GM12878 (cell line): ENCODE results near the gene MAP3K10. TPM values are rescaled to one million over a fixed set of nuclear protein-coding genes. Genes with fewer than 3 reads are reported as not detected.

Source experiments
- ATAC-seq: fragments of 200-7000 bp; cut with Tn5 transposase; 3 replicates; pipeline ENCODE4 v1.9.1; 2020; ENCODE audit warnings: mild to moderate bottlenecking, moderate library complexity
- BruUV-seq: library from RNA; stranded (reverse); fragments of 400-500 nt; replicated peaks from 2 replicates; lab custom pipeline; 2021; lab: Mats Ljungman, UMichigan
- CTCF ChIA-PET: fragments of 300-600 bp; sonication (Branson Sonifier 250); formaldehyde crosslinking; extraction: SDS; loops from one replicate; lab custom pipeline; 2021; ENCODE audit warnings: inconsistent platforms; lab: Yijun Ruan, JAX
- POLR2A ChIA-PET: fragments of 350-600 bp; formaldehyde crosslinking; extraction: SDS; loops from one replicate; lab custom pipeline; 2021; ENCODE audit warnings: inconsistent platforms; lab: Charles Lee
- RAD21 ChIA-PET: fragments of 300-600 bp; sonication (Branson Sonifier 250); formaldehyde crosslinking; loops from one replicate; lab custom pipeline; 2023; ENCODE audit warnings: antibody characterized with exemption; ENCODE audit not compliant: unreplicated experiment; lab: Charles Lee
- SMC1A ChIA-PET: fragments of 300-600 bp; sonication (Branson Sonifier 250); formaldehyde crosslinking; loops from one replicate; lab custom pipeline; 2023; ENCODE audit not compliant: unreplicated experiment, uncharacterized antibody; lab: Charles Lee
- DNase-seq: peaks from one replicate; pipeline ENCODE4 v3.0.0-alpha.2; 2011; ENCODE audit warnings: low read depth, low spot score
- FAIRE-seq: peaks from 3 replicates; lab custom pipeline; 2011; peaks lifted over from hg19 to GRCh38; lab: Jason Lieb, UNC
- H2AFZ ChIP-seq: 2 replicates; pipeline ENCODE4 v1.6.0; 2011; ENCODE audit warnings: low read depth, low read length, control low read depth; ENCODE audit not compliant: control insufficient read depth
- H3K27ac ChIP-seq: 2 replicates; pipeline ENCODE4 v1.5.1; 2011; ENCODE audit warnings: control low read depth; ENCODE audit not compliant: control insufficient read depth, insufficient read depth
- H3K27me3 ChIP-seq, 2 experiments: replicated peaks in 1 of 2; 2 replicates each; pipeline versions ENCODE4 v1.6.0 to v1.6.1; 2011; ENCODE audit warnings: low read length in 1 of 2; ENCODE audit not compliant: control insufficient read depth in 2 of 2, insufficient read depth in 2 of 2
- H3K36me3 ChIP-seq, 2 experiments: 2 replicates each; pipeline ENCODE4 v1.5.1; 2011; ENCODE audit warnings: low read length in 1 of 2; ENCODE audit not compliant: control insufficient read depth in 2 of 2, insufficient read depth in 2 of 2
- H3K4me1 ChIP-seq: 2 replicates; pipeline ENCODE4 v1.6.1; 2011; ENCODE audit warnings: mild to moderate bottlenecking, low read length, moderate library complexity, mixed read lengths; ENCODE audit not compliant: control insufficient read depth, insufficient read depth
- H3K4me2 ChIP-seq: 2 replicates; pipeline ENCODE4 v1.6.0; 2011; ENCODE audit warnings: control low read depth; ENCODE audit not compliant: control insufficient read depth, insufficient read depth
- H3K4me3 ChIP-seq: fragments of 200-600 bp; sonication (generic); 2 replicates; pipeline ENCODE4 v1.5.1; 2016
- H3K79me2 ChIP-seq: 2 replicates; pipeline ENCODE4 v1.6.0; 2011; ENCODE audit warnings: low read length; ENCODE audit not compliant: control insufficient read depth, insufficient read depth
- H3K9ac ChIP-seq: 2 replicates; pipeline ENCODE4 v1.8.0; 2011; ENCODE audit warnings: low read length, control low read depth, mixed read lengths; ENCODE audit not compliant: control insufficient read depth, insufficient read depth
- H3K9me3 ChIP-seq: replicated peaks from 3 replicates; pipeline ENCODE4 v1.5.1; 2011; ENCODE audit warnings: mild to moderate bottlenecking, low read length; ENCODE audit not compliant: control insufficient read depth, insufficient read depth
- H4K20me1 ChIP-seq: 2 replicates; pipeline ENCODE4 v1.6.0; 2011; ENCODE audit not compliant: control insufficient read depth, insufficient read depth
- ESRRA ChIP-seq: IDR thresholded peaks from 2 replicates; pipeline ENCODE4 v1.6.1; 2012; ENCODE audit warnings: mild to moderate bottlenecking, low read length, improper control_type of control experiment
- EZH2 ChIP-seq: IDR thresholded peaks from 2 replicates; pipeline ENCODE4 v1.6.1; 2012; ENCODE audit warnings: low read depth, mild to moderate bottlenecking, control low read depth, inconsistent platforms, low read length, borderline replicate concordance; ENCODE audit not compliant: control insufficient read depth
- MEF2A ChIP-seq: IDR thresholded peaks from 2 replicates; pipeline ENCODE4 v1.6.1; 2011; ENCODE audit warnings: low read depth, mild to moderate bottlenecking, low read length, moderate library complexity; ENCODE audit not compliant: insufficient read depth
- POLR2A ChIP-seq: IDR thresholded peaks from 2 replicates; pipeline ENCODE4 v1.6.1; 2011; ENCODE audit warnings: low read depth, mild to moderate bottlenecking, low read length
- RB1 ChIP-seq: fragments of 450-650 bp; formaldehyde crosslinking; IDR thresholded peaks from 2 replicates; pipeline ENCODE4 v1.6.1; 2017; ENCODE audit warnings: mild to moderate bottlenecking, borderline replicate concordance
- SMAD5 ChIP-seq: IDR thresholded peaks from 2 replicates; pipeline ENCODE4 v1.6.1; 2016; ENCODE audit warnings: antibody characterized with exemption, low read depth
- WGBS: methylation state at CpG from one replicate; pipeline ENCODE4 v1.1.6; 2016; ENCODE audit warnings: low lambda C conversion rate; ENCODE audit not compliant: insufficient replicate concordance, insufficient coverage; ENCODE audit errors: missing lambda C conversion rate; 5-methylcytosine and 5-hydroxymethylcytosine counted together
- in situ Hi-C: fragments of 300-500 bp; cut with MboI; formaldehyde crosslinking; loops from 9 replicates; pipeline ENCODE4 v1.14.3; 2018; ENCODE audit warnings: mixed read lengths
- intact Hi-C: fragments of 100-400 bp; cut with micrococcal nuclease; formaldehyde crosslinking; loops from one replicate; pipeline ENCODE4 v1.14.2; 2022; ENCODE audit not compliant: unreplicated experiment
- polyA plus RNA-seq, 11 experiments: library from polyadenylated mRNA; depleted of rRNA in 4 of 11; unstranded in 6 of 11; stranded (reverse) in 5 of 11; fragments of >200 nt; fragmentation: Nextera tagmentation in 4 of 11; fragmentation: Illumina TruSeq in 1 of 11; extraction: Ambion mirVana in 4 of 11; extraction: Trizol in 1 of 11; gene quantifications; 1 replicate in 1 of 11; 2 replicates in 10 of 11; pipeline versions ENCODE4 v1.2.1 to v1.2.3, GENCODE V29; 2011 to 2016; ENCODE audit warnings: inconsistent platforms in 2 of 11, missing spikeins in 2 of 11, low read depth in 1 of 11
- total RNA-seq, 4 experiments: library from RNA; depleted of rRNA in 3 of 4; stranded (reverse); fragments of >200 nt in 3 of 4; fragmentation: Illumina TruSeq in 1 of 4; extraction: Trizol in 1 of 4; gene quantifications; 2 replicates each; pipeline versions ENCODE4 v1.2.1 to v1.2.3, GENCODE V29; 2013 to 2021
- TF ChIP-seq, protein P1 (sequence below): IDR thresholded peaks from 2 replicates; pipeline ENCODE4 v1.6.1; 2011; ENCODE audit warnings: mild to moderate bottlenecking, low read depth, low read length, moderate library complexity; ENCODE audit not compliant: insufficient replicate concordance

Gene MAP3K10
- total and polyA plus RNA-seq, 10 of the 15 experiments (the other 5 are each of a cell fraction or from before 2014, with no cell fraction given) = 0.11 to 16.6 (median 2.6) TPM

- WGBS = 67% methylated on average over 3 of the region's 12 CpGs
- no peak overlapping the region for H3K9ac ChIP-seq
- H3K27me3 ChIP-seq = no peaks in the 10 kb centered on the region; a peak in 1 of 4 replicates
- ATAC-seq (no peak), FAIRE-seq (no peak), DNase-seq (no peak)
- no peaks in the 10 kb centered on the region for H3K79me2 ChIP-seq
- no peak overlapping the region for H3K27ac ChIP-seq
- intact Hi-C loops = no loop called here
- H3K9me3 ChIP-seq = no peaks in the 10 kb centered on the region
- H2AFZ ChIP-seq = no peak overlapping the region
- no peak overlapping the region for H3K4me3 ChIP-seq
- ChIA-PET RAD21 (no interaction called here), CTCF (no interaction called here), SMC1A (no interaction called here), POLR2A (no interaction called here)
- no peaks in the 10 kb centered on the region for H3K4me1 ChIP-seq
- BruUV-seq = no TSS peak
- H3K36me3 ChIP-seq = peaks cover 10 to 24% of the 10 kb centered on the region in 2 experiments; a peak in 3 of 4 replicates
- in situ Hi-C loops = no loop called here
- TF ChIP-seq POLR2A = peak; percentile 39
- TF ChIP-seq, protein P1, sequence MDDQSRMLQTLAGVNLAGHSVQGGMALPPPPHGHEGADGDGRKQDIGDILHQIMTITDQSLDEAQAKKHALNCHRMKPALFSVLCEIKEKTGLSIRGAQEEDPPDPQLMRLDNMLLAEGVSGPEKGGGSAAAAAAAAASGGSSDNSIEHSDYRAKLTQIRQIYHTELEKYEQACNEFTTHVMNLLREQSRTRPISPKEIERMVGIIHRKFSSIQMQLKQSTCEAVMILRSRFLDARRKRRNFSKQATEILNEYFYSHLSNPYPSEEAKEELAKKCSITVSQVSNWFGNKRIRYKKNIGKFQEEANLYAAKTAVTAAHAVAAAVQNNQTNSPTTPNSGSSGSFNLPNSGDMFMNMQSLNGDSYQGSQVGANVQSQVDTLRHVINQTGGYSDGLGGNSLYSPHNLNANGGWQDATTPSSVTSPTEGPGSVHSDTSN = no peak
- H4K20me1 ChIP-seq = no peaks in the 10 kb centered on the region
- no peak overlapping the region for H3K4me2 ChIP-seq
These were observed 41.3 kb downstream of the MAP3K10 start for GRCh38 chr19:40232479-40232878.

DNA sequence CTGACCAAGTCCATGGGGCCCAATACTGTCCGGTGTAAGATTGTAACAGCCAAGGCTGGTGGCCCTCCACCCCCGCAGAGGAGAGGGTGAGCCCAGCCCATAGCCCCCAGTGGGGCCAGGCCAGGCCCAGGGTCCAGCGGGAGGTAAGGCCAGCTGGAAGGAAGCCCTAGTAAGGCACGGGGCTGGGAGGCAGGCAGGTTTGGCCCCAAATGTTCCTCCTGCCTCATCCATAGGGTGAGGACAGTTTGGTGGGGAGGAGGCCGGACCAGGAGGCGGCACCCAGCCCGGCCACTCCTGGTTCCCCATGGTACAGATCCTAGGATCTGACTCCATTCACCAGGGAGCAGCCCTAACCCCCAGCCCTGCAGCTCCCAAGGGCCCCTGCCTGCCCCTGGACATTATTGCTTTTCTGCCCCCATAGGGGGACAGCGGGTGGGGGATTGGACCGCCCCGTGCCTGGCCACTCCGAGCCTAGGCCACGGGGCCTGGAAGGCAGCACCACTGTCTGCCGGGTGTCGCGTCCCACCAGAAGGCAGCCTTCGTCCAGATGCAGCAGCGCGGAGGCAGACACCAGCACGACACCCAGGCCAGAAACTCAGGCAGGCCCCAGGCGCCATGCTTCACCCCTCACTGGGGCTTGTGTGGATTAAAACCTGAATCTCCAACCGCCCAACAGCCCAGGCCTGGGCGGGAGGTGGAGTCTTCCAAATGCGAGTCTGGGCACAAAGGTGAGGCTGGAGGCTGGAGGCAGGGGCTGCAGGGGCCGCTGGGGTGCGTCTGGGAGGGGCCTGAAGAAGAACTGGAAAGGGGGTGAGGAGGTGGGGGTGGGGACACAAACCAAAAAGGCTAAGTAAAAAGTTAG lies 42.0 kb downstream of the MAP3K10 start:
- FAIRE-seq (no peak), ATAC-seq (no peak), DNase-seq (no peak)
- 91% methylated on average over 25 of the region's 25 CpGs for WGBS
- Histone ChIP-seq H4K20me1 (no peaks in the 10 kb centered on the region), H3K9me3 (no peaks in the 10 kb centered on the region), H3K4me1 (no peaks in the 10 kb centered on the region), H3K27ac (no peak overlapping the region), H3K36me3 (peaks cover 10 to 29% of the 10 kb centered on the region in 2 experiments; a peak in 3 of 4 replicates), H3K4me2 (no peak overlapping the region), H3K79me2 (no peaks in the 10 kb centered on the region)
- SMC1A ChIA-PET = no interaction called here
- CTCF ChIA-PET = no interaction called here
- intact Hi-C loops = no loop called here
- POLR2A ChIA-PET = no interaction called here
- TSS peak; percentile 22 for BruUV-seq
- RAD21 ChIA-PET = no interaction called here
- TF ChIP-seq RB1 (no peak), EZH2 (no peak), MEF2A (no peak), SMAD5 (no peak), ESRRA (no peak)
- TF ChIP-seq, all 136 proteins: peak for 0
- no peaks in the 10 kb centered on the region; a peak in 1 of 4 replicates for H3K27me3 ChIP-seq
- H2AFZ ChIP-seq = no peak overlapping the region
- no peak overlapping the region for H3K9ac ChIP-seq
- H3K4me3 ChIP-seq = no peak overlapping the region
- in situ Hi-C loops = no loop called here
